GM21786 (cell line): ENCODE measurements around the gene TMOD2.
"Not testable (repeated sequence)": the region's sequence is repeated elsewhere in the genome, so short reads cannot be mapped to it uniquely, and the experiment has no call there.

Experiments
- ATAC-seq: cut with Tn5 transposase; IDR thresholded peaks from one replicate; pipeline ENCODE4 v1.9.1; 2021; ENCODE audit not compliant: unreplicated experiment

TMOD2 gene

GRCh38 chr15:51770902-51771301 lies 19.5 kb downstream of the TMOD2 start:
- ATAC-seq, result no peak

GRCh38 chr15:51771773-51772172 lies 20.4 kb downstream of the TMOD2 start:
- ATAC-seq, result no peak

GRCh38 chr15:51774916-51775315 lies 23.5 kb downstream of the TMOD2 start:
- ATAC-seq, result no peak

DNA sequence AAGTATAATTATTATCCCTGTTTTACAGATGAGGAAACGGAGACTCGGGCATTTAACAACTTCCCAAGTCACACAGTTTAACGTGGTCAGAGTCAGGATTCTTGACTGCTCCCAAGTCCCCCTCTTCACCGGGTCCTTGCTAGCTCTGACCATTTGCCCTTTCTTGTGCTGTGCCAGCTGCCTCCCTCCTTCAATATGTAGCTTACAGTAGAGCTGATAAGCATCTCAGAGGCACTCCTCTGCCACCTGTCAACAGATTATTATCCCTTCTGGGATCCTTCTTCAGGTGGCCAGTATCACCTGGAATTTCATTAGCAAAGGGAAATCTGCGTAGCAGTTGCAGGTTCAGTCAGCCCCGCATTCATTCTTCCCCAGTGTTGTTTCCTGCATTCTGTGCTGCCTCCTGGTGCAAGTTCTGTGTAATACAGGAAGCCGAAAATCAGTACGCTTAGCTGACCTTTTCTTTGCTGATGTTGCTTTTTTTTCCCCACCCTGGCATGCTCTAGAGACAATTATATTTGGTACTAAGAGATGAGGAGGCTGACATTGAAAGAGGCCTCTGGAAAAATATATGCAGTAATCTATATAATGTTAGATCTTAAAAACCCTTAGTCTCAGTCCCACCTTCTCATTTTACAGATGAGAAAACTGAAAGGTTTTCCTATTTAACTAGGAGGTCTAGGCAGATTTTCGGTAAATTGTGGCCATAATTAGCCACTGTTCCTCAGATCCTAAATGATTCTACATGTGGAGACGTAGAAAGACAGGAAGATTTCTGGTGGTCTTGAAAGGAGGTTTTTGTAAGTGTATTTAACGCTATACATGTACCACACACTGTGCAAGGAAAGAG lies 24.8 kb downstream of the TMOD2 start:
- peak; percentile 72 for ATAC-seq

GRCh38 chr15:51776952-51777569 lies 25.7 kb downstream of the TMOD2 start:
- peak; percentile 63 for ATAC-seq

- no peak for ATAC-seq
Observed at GRCh38 chr15:51780636-51781035, 29.2 kb downstream of the TMOD2 start.

- ATAC-seq, result no peak
Observed at GRCh38 chr15:51781506-51781905, 30.1 kb downstream of the TMOD2 start.

DNA sequence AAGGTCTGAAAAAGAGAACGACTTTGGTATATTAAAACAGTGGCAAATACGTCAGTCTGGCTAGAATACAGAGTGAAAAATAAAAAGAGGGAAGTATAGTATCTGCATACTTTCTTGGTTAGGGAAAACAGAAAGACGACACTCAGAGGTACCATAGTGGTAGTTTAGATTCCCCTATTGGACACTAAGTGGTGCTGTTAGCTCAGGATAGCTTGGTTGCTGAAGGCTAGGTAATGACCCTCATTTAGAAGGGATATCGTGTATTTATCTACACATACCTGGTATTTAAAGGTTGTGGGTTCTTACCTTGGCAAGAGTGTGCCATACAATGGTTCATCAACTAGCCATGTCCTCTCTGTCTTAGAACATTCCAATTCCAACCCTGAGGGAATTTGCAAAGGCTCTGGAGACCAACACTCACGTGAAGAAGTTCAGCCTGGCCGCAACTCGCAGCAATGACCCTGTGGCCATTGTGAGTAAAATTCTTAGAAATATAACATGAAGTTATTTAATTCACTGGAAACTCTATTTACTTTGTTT lies 31.0 kb downstream of the TMOD2 start:
- ATAC-seq, result no peak

DNA sequence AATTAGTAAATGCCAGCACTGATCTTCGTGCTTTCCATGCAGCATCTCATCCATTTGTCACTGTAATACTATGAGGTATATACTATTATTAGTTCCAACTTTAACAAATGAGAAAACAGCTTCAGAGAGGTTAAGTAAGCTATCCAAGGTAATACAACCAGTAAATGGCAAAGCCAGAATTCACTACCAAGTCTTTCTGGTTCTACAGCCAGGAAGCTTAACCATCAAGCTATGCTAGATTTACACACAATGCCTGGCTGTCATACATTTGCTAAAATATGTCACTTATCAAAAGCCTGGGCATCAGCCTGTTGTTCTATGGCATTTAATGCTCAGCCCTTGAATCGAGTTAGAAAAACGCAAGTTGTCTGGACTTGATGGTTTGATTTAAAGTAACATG lies 32.6 kb downstream of the TMOD2 start:
- ATAC-seq, result no peak

DNA sequence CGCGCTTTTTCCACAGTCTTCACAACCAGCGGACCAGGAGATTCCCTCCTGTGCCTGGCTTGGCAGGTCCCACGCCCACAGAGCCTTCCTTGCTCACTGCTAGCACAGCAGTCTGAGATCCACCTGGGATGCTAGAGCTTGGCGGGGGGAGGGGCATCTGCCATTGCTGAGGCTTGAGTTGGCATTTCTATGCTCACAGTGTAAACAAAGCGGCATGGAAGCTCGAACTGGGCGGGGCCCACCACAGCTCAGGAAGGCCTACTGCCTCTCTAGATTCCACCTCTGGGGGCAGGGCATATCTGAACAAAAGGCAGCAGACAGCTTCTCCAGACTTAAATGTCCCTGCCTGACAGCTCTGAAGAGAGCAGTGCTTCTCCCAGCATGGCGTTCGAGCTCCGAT lies 35.7 kb downstream of the TMOD2 start:
- ATAC-seq, result not testable (repeated sequence)

DNA sequence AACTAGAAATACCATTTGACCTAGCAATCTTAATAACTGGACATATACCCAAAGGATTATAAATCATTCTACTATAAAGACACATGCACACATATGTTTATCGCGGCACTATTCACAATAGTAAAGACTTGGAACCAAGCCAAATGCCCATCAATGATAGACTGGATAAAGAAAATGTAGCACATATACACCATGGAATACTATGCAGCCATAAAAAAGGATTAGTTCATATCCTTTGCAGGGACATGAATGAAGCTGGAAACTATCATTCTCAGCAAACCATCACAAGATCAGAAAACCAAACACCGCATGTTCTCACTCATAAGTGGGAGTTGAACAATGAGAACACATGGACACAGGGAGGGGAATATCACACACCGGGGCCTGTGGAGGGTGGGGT lies 41.1 kb downstream of the TMOD2 start:
- ATAC-seq, result not testable (repeated sequence)

GRCh38 chr15:51793521-51794305 lies 42.3 kb downstream of the TMOD2 start:
- no peak for ATAC-seq

GRCh38 chr15:51796847-51797401 lies 45.5 kb downstream of the TMOD2 start:
- ATAC-seq, result no peak

- no peak for ATAC-seq
Observed at GRCh38 chr15:51798281-51798680, 46.9 kb downstream of the TMOD2 start.

GRCh38 chr15:51799282-51800252 lies 48.2 kb downstream of the TMOD2 start:
- ATAC-seq, result no peak

DNA sequence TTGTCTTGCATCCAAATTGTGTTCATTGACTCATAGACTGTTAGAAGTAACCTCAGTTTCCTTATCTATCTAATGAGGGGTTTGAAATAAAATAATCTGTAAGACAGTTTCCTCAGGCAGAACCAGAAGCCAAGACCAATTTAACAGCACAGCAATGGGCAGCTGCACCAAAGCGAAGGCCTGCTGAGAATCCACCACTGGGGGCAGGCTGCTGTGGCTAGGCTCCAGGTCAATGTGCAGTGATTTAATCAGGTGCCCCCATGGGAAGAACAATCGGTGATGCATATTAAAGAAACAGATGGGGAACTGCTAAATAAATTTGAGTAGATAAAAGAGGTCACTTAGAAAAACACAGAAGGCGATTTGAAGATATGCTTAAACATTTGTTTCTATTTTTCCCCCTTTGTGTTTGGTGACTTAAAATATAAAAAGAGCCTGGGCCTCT lies 50.0 kb downstream of the TMOD2 start:
- ATAC-seq, result no peak

- ATAC-seq, result no peak
Observed at GRCh38 chr15:51802593-51802992, 51.2 kb downstream of the TMOD2 start.

- no peak for ATAC-seq
Observed at GRCh38 chr15:51803965-51804364, 52.6 kb downstream of the TMOD2 start.

DNA sequence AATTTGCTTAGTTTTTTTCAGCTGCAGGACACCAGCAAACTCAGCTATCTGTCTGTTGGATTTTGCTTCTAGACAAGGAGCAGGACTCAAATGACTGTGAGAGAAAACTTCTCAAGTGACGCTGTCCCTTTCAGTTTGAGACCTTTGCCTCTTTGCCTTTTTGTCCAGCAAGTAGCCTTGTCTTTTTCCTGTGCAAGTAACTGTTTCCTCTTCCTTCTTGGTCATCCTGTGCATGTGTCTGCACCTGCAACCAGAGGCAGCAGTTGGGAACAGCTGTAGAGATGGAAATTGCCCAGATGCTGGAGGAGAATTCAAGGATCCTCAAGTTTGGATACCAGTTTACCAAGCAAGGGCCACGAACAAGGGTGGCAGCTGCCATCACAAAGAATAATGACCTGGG lies 54.7 kb downstream of the TMOD2 start:
- ATAC-seq, result no peak

DNA sequence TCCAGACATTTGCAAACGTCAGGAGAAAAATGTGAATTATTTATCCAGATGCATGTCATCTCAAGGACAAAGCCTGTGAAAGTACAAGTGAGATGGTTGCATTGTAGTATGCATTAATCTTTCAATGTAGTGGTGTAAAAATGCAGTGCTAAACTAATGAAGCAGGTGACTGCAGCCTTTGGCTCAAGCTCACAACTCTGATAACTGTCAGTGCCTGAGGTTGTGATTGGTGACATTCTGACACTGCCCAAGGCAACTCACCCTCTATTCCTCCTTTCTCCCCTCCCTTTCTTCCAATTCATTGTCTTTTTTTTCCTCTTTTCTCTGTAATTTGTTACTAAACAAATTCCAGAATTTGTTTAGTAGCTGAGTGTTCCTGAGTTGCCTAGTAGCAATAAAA lies 58.1 kb downstream of the TMOD2 start:
- ATAC-seq, result no peak
